ENCODE measurements around the gene ITLN1.
"Not testable (repeated sequence)": the region's sequence is repeated elsewhere in the genome, so short reads cannot be mapped to it uniquely, and the experiment has no call there.

ITLN1 gene

GRCh38 chr1:160874935-160875334 lies 10.0 kb downstream of the ITLN1 start:
- no peaks in the 10 kb centered on the region for H3K4me1 ChIP-seq (ENCODE audit: insufficient read depth, poor library complexity, severe bottlenecking)
- no peak overlapping the region for H3K27ac ChIP-seq (ENCODE audit: poor library complexity, severe bottlenecking)
- peaks cover 6% of the 10 kb centered on the region for H3K27me3 ChIP-seq (ENCODE audit: insufficient read depth, poor library complexity, severe bottlenecking)
- H3K36me3 ChIP-seq (ENCODE audit: low read depth): no peaks in the 10 kb centered on the region
- no peak for TF ChIP-seq CTCF (IDR thresholded peaks at IDR 0.05; ENCODE audit: poor library complexity, severe bottlenecking)
- no peak for DNase-seq (ENCODE audit: low spot score)
- no peaks in the 10 kb centered on the region for H3K9me3 ChIP-seq (ENCODE audit: severe bottlenecking)
- H3K4me3 ChIP-seq (ENCODE audit: severe bottlenecking): no peak overlapping the region
- ATAC-seq (ENCODE audit: low read depth): 0 out of 3 replicates have a peak, but pooled peaks have one; percentile 33

- Histone ChIP-seq H3K9me3 (ENCODE audit: severe bottlenecking) (no peaks in the 10 kb centered on the region), H3K36me3 (ENCODE audit: low read depth) (no peaks in the 10 kb centered on the region), H3K4me1 (ENCODE audit: insufficient read depth, poor library complexity, severe bottlenecking) (no peaks in the 10 kb centered on the region), H3K4me3 (ENCODE audit: severe bottlenecking) (no peak overlapping the region), H3K27ac (ENCODE audit: poor library complexity, severe bottlenecking) (no peak overlapping the region), H3K27me3 (ENCODE audit: insufficient read depth, poor library complexity, severe bottlenecking) (peaks cover 4% of the 10 kb centered on the region)
- ATAC-seq (ENCODE audit: low read depth) (no peak), DNase-seq (ENCODE audit: low spot score) (no peak)
- no peak for TF ChIP-seq CTCF (IDR thresholded peaks at IDR 0.05; ENCODE audit: poor library complexity, severe bottlenecking)
Measured at GRCh38 chr1:160868141-160868540, 16.8 kb downstream of the ITLN1 start.

- ATAC-seq (ENCODE audit: low read depth): not testable (repeated sequence)
Measured at GRCh38 chr1:160867651-160868050, 17.3 kb downstream of the ITLN1 start.

GRCh38 chr1:160866695-160867260 lies 18.2 kb downstream of the ITLN1 start:
- no peaks in the 10 kb centered on the region for H3K4me1 ChIP-seq (ENCODE audit: insufficient read depth, poor library complexity, severe bottlenecking)
- no peak for ATAC-seq (ENCODE audit: low read depth)
- TF ChIP-seq CTCF (IDR thresholded peaks at IDR 0.05; ENCODE audit: poor library complexity, severe bottlenecking): no peak
- H3K27ac ChIP-seq (ENCODE audit: poor library complexity, severe bottlenecking): no peak overlapping the region
- H3K27me3 ChIP-seq (ENCODE audit: insufficient read depth, poor library complexity, severe bottlenecking): no peaks in the 10 kb centered on the region
- no peaks in the 10 kb centered on the region for H3K36me3 ChIP-seq (ENCODE audit: low read depth)
- no peak for DNase-seq (ENCODE audit: low spot score)
- no peaks in the 10 kb centered on the region for H3K9me3 ChIP-seq (ENCODE audit: severe bottlenecking)
- H3K4me3 ChIP-seq (ENCODE audit: severe bottlenecking): no peak overlapping the region

More at GRCh38 chr1:160867651-160868050, 17.3 kb downstream of the ITLN1 start:
- DNase-seq (ENCODE audit: low spot score); H3K36me3 ChIP-seq (ENCODE audit: low read depth); H3K4me3 ChIP-seq (ENCODE audit: severe bottlenecking); H3K27me3 ChIP-seq (ENCODE audit: insufficient read depth, poor library complexity, severe bottlenecking); H3K9me3 ChIP-seq (ENCODE audit: severe bottlenecking); H3K4me1 ChIP-seq (ENCODE audit: insufficient read depth, poor library complexity, severe bottlenecking); H3K27ac ChIP-seq (ENCODE audit: poor library complexity, severe bottlenecking): not testable (repeated sequence)

- Histone ChIP-seq H3K4me1 (ENCODE audit: insufficient read depth, poor library complexity, severe bottlenecking) (no peaks in the 10 kb centered on the region), H3K9me3 (ENCODE audit: severe bottlenecking) (no peaks in the 10 kb centered on the region), H3K27me3 (ENCODE audit: insufficient read depth, poor library complexity, severe bottlenecking) (no peaks in the 10 kb centered on the region), H3K4me3 (ENCODE audit: severe bottlenecking) (no peak overlapping the region), H3K27ac (ENCODE audit: poor library complexity, severe bottlenecking) (no peak overlapping the region), H3K36me3 (ENCODE audit: low read depth) (no peaks in the 10 kb centered on the region)
- DNase-seq (ENCODE audit: low spot score) (no peak), ATAC-seq (ENCODE audit: low read depth) (no peak)
- TF ChIP-seq CTCF (IDR thresholded peaks at IDR 0.05; ENCODE audit: poor library complexity, severe bottlenecking): no peak
Measured at GRCh38 chr1:160866001-160866694, 18.8 kb downstream of the ITLN1 start.
